GM15510 (cell line): ENCODE data around the gene RHOG.

Source experiments
- POLR2A ChIP-seq: IDR thresholded peaks from 3 replicates; pipeline ENCODE4 v1.6.1; 2011; ENCODE audit warnings: borderline replicate concordance; ENCODE audit not compliant: insufficient read length; ENCODE audit errors: extremely low read depth

RHOG gene

GRCh38 chr11:3783611-3784010 is 57.1 kb downstream of the RHOG start:
- TF ChIP-seq POLR2A = no peak

- no peak for TF ChIP-seq POLR2A
Observed at GRCh38 chr11:3782963-3783362, 57.8 kb downstream of the RHOG start.

- TF ChIP-seq POLR2A = no peak
Observed at GRCh38 chr11:3781423-3781822, 59.3 kb downstream of the RHOG start.
